H1 (cell line): ENCODE data around the gene NEK9. TPM values are rescaled to one million over a fixed set of nuclear protein-coding genes. Genes with fewer than 3 reads are reported as not detected.

ENCODE experiments used
- CTCF ChIA-PET: fragments of 300-600 bp; sonication (Branson Sonifier 250); formaldehyde crosslinking; loops from one replicate; lab custom pipeline; 2021; ENCODE audit not compliant: partially characterized antibody; lab: Charles Lee
- POLR2A ChIA-PET: fragments of 300-600 bp; sonication (Branson Sonifier 250); formaldehyde crosslinking; loops from one replicate; lab custom pipeline; 2021; ENCODE audit warnings: inconsistent platforms; ENCODE audit not compliant: partially characterized antibody; lab: Charles Lee
- DNase-seq, 2 experiments: peaks; one replicate each; pipeline versions ENCODE4 v3.0.0 to v3.0.0-alpha.2; 2010 to 2022; ENCODE audit warnings: low spot score in 2 of 2, low read depth in 1 of 2, mixed read lengths in 1 of 2
- FAIRE-seq: peaks from 2 replicates; lab custom pipeline; 2011; peaks lifted over from hg19 to GRCh38; lab: Jason Lieb, UNC
- H2AFZ ChIP-seq: 2 replicates; pipeline ENCODE4 v1.8.1; 2012; ENCODE audit warnings: low read length, inconsistent platforms
- H2AK5ac ChIP-seq: 2 replicates; pipeline ENCODE4 v1.6.1; 2013; ENCODE audit warnings: low read depth, low read length
- H2BK120ac ChIP-seq: replicated peaks from 2 replicates; pipeline ENCODE3; 2013; ENCODE audit warnings: low read depth, low read length, inconsistent platforms
- H2BK12ac ChIP-seq: 2 replicates; pipeline ENCODE4 v1.6.1; 2013; ENCODE audit warnings: low read depth, low read length
- H2BK15ac ChIP-seq: 2 replicates; pipeline ENCODE4 v1.6.1; 2013; ENCODE audit warnings: low read length
- H2BK20ac ChIP-seq: 2 replicates; pipeline ENCODE4 v1.6.1; 2013; ENCODE audit warnings: low read length
- H2BK5ac ChIP-seq: 2 replicates; pipeline ENCODE4 v1.6.1; 2013; ENCODE audit warnings: low read depth, low read length
- H3K14ac ChIP-seq: 2 replicates; pipeline ENCODE4 v1.6.1; 2013; ENCODE audit warnings: inconsistent platforms; ENCODE audit not compliant: insufficient read length
- H3K18ac ChIP-seq: 2 replicates; pipeline ENCODE4 v1.6.1; 2013; ENCODE audit warnings: low read length; ENCODE audit errors: extremely low read depth
- H3K23ac ChIP-seq: 2 replicates; pipeline ENCODE4 v1.6.1; 2013; ENCODE audit warnings: inconsistent platforms; ENCODE audit not compliant: insufficient read length
- H3K23me2 ChIP-seq: 2 replicates; pipeline ENCODE4 v1.6.1; 2013; ENCODE audit warnings: low read depth, low read length
- H3K27ac ChIP-seq: 2 replicates; pipeline ENCODE4 v1.6.1; 2011; ENCODE audit warnings: low read depth, low read length, inconsistent platforms
- H3K27me3 ChIP-seq, 4 experiments: replicated peaks in 1 of 4; 1 replicate in 1 of 4; 2 replicates in 3 of 4; pipeline versions ENCODE4 v1.6.1 to v1.8.1; 2011 to 2013; ENCODE audit warnings: low read length in 3 of 4, mild to moderate bottlenecking in 3 of 4, inconsistent platforms in 2 of 4, mixed read lengths in 2 of 4, moderate library complexity in 1 of 4; ENCODE audit not compliant: control insufficient read depth in 3 of 4, insufficient read depth in 3 of 4; ENCODE audit errors: extremely low read depth in 1 of 4
- H3K36me3 ChIP-seq, 4 experiments: 2 replicates each; pipeline versions ENCODE4 v1.6.1 to v1.8.1; 2011 to 2013; ENCODE audit warnings: mild to moderate bottlenecking in 4 of 4, low read length in 3 of 4, moderate library complexity in 2 of 4, control low read depth in 1 of 4, inconsistent platforms in 1 of 4; ENCODE audit not compliant: insufficient read depth in 4 of 4, control insufficient read depth in 2 of 4
- H3K4ac ChIP-seq: replicated peaks from 2 replicates; pipeline ENCODE3; 2013; ENCODE audit warnings: low read length, low read depth, mixed read lengths, inconsistent platforms; ENCODE audit not compliant: insufficient read length
- H3K4me1 ChIP-seq, 4 experiments: replicated peaks in 1 of 4; 1 replicate in 1 of 4; 2 replicates in 3 of 4; pipeline versions ENCODE4 v1.6.1 to v1.8.1; 2011 to 2013; ENCODE audit warnings: low read length in 3 of 4, inconsistent platforms in 2 of 4, mixed read lengths in 1 of 4; ENCODE audit not compliant: insufficient read depth in 4 of 4, control insufficient read depth in 3 of 4
- H3K4me2 ChIP-seq, 2 experiments: 2 replicates each; pipeline versions ENCODE4 v1.6.1 to v1.8.1; 2011 to 2013; ENCODE audit warnings: low read depth in 2 of 2, low read length in 2 of 2, control low read depth in 1 of 2, inconsistent platforms in 1 of 2, mild to moderate bottlenecking in 1 of 2; ENCODE audit not compliant: insufficient read depth in 1 of 2
- H3K4me3 ChIP-seq, 4 experiments: fragments of 200-600, 300-600 bp in 1 of 4; sonication (generic), shearing (Covaris generic), sonication (Bioruptor Twin) in 1 of 4; 2 replicates each; pipeline versions ENCODE4 v1.5.1 to v1.8.1; 2011 to 2016; ENCODE audit warnings: low read length in 4 of 4, low read depth in 3 of 4, control low read depth in 2 of 4, inconsistent platforms in 2 of 4, mild to moderate bottlenecking in 2 of 4, mixed read lengths in 1 of 4, moderate library complexity in 1 of 4; ENCODE audit not compliant: insufficient read depth in 2 of 4; ENCODE audit errors: extremely low read depth in 1 of 4
- H3K56ac ChIP-seq: replicated peaks from 2 replicates; pipeline ENCODE3; 2013; ENCODE audit warnings: low read depth, mild to moderate bottlenecking, mixed read lengths, low read length, inconsistent platforms; ENCODE audit not compliant: insufficient read length
- H3K79me1 ChIP-seq: 2 replicates; pipeline ENCODE4 v1.6.1; 2013; ENCODE audit warnings: low read depth, low read length, control low read depth
- H3K79me2 ChIP-seq, 2 experiments: 2 replicates each; pipeline versions ENCODE4 v1.6.1 to v1.8.1; 2012 to 2013; ENCODE audit warnings: low read length in 2 of 2, mild to moderate bottlenecking in 2 of 2, inconsistent platforms in 1 of 2; ENCODE audit not compliant: insufficient read depth in 2 of 2, control insufficient read depth in 1 of 2
- H3K9ac ChIP-seq, 4 experiments: replicated peaks in 1 of 4; 1 replicate in 1 of 4; 2 replicates in 3 of 4; pipeline versions ENCODE4 v1.6.1 to v1.8.1; 2011 to 2013; ENCODE audit warnings: low read depth in 3 of 4, low read length in 3 of 4, control low read depth in 2 of 4, mild to moderate bottlenecking in 2 of 4, moderate library complexity in 2 of 4, inconsistent platforms in 1 of 4; ENCODE audit errors: extremely low read depth in 1 of 4
- H3K9me3 ChIP-seq, 2 experiments: 2 replicates each; pipeline versions ENCODE4 v1.6.1 to v1.8.1; 2012 to 2013; ENCODE audit warnings: mild to moderate bottlenecking in 2 of 2, moderate library complexity in 2 of 2, control low read depth in 1 of 2, inconsistent platforms in 1 of 2, low read depth in 1 of 2, low read length in 1 of 2, mixed read lengths in 1 of 2; ENCODE audit not compliant: insufficient read depth in 2 of 2
- H4K20me1 ChIP-seq, 2 experiments: replicated peaks in 1 of 2; 2 replicates each; pipeline versions ENCODE3 to v1.8.1; 2011 to 2013; ENCODE audit warnings: inconsistent platforms in 2 of 2, low read length in 2 of 2, mild to moderate bottlenecking in 1 of 2; ENCODE audit not compliant: insufficient read depth in 2 of 2, control insufficient read depth in 1 of 2
- H4K5ac ChIP-seq: 2 replicates; pipeline ENCODE4 v1.6.1; 2013; ENCODE audit warnings: low read length, low read depth, mixed read lengths, inconsistent platforms; ENCODE audit not compliant: insufficient read length
- H4K8ac ChIP-seq: 2 replicates; pipeline ENCODE4 v1.8.0; 2013; ENCODE audit warnings: mild to moderate bottlenecking, moderate library complexity, low read length, inconsistent platforms; ENCODE audit not compliant: insufficient read depth; ENCODE audit errors: extremely low read depth
- H4K91ac ChIP-seq: replicated peaks from 2 replicates; pipeline ENCODE3; 2013; ENCODE audit warnings: low read length, mixed read lengths, inconsistent platforms; ENCODE audit not compliant: insufficient read length
- KDM1A ChIP-seq: fragments of 200-600, 300-600 bp; sonication (generic); IDR thresholded peaks from 2 replicates; pipeline ENCODE4 v1.7.1; 2016; ENCODE audit warnings: mild to moderate bottlenecking, low read length, borderline replicate concordance
- TCF12 ChIP-seq: IDR thresholded peaks from 2 replicates; pipeline ENCODE4 v1.6.1; 2011; ENCODE audit warnings: low read depth, mild to moderate bottlenecking, low read length
- WGBS, 2 experiments: shearing (Covaris generic) in 1 of 2; methylation state at CpG; one replicate each; pipeline versions ENCODE4 v1.1.6 to v1.1.7; 2013 to 2015; ENCODE audit warnings: low lambda C conversion rate in 2 of 2, mixed read lengths in 2 of 2, inconsistent platforms in 1 of 2, low coverage in 1 of 2, missing lambda C conversion rate in 1 of 2; ENCODE audit not compliant: insufficient replicate concordance in 2 of 2, insufficient coverage in 1 of 2, insufficient read length in 1 of 2; ENCODE audit errors: extremely low coverage in 1 of 2, missing lambda C conversion rate in 1 of 2; 5-methylcytosine and 5-hydroxymethylcytosine counted together
- polyA plus RNA-seq, 7 experiments: library from polyadenylated mRNA; depleted of rRNA in 3 of 7; stranded (reverse) in 5 of 7; unstranded in 2 of 7; fragments of >200 nt in 5 of 7; fragments of 200-250 nt in 2 of 7; gene quantifications; 1 replicate in 5 of 7; 2 replicates in 1 of 7; 4 replicates in 1 of 7; pipeline versions ENCODE4 v1.2.1 to v1.2.3, GENCODE V29; 2011 to 2013; ENCODE audit warnings: missing spikeins in 2 of 7, mixed read lengths in 2 of 7
- total RNA-seq: library from RNA; stranded (reverse); fragmentation: NEBNext Ultra II Directional; extraction: Animal tissue kit (Norgen Biotek cat#: 25700); gene quantifications from 2 replicates; pipeline ENCODE4 v1.2.1, GENCODE V29; 2021
- TF ChIP-seq, protein P1 (sequence below): IDR thresholded peaks from 2 replicates; pipeline ENCODE4 v1.6.1; 2011; ENCODE audit warnings: low read length, improper control_type of control experiment

Gene NEK9
- total and polyA plus RNA-seq, 2 of the 8 experiments (the other 6 are each of a cell fraction or from before 2014, with no cell fraction given), result 16.0 to 43.6 TPM

DNA sequence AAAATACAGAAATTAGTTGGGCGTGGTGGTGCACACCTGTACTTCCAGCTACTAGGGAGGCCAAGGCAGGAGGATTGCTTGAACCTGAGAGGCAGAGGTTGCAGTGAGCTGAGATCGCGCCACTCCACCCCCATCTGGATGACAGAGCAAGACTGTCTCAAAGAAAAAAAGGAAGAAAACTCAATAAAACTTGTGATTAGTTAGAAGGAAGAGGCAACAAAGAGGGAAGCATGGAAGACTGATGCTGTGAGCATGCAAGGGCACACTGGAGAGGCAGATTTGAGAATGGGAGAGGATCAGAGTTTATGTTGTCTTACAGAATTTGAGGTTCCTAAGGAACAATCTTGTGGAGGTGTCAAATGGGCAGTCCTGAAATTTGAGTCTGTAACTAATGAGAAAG, 60.2 kb downstream of the NEK9 start:
- Histone ChIP-seq H3K9me3 (no peaks in the 10 kb centered on the region), H3K23me2 (peaks cover 14% of the 10 kb centered on the region), H2AFZ (no peak overlapping the region), H3K79me2 (peaks cover 0 to 19% of the 10 kb centered on the region in 2 experiments; a peak in 2 of 4 replicates), H3K56ac (no peak overlapping the region), H4K20me1 (no peaks in the 10 kb centered on the region), H3K4me3 (no peak overlapping the region), H3K4ac (no peak overlapping the region), H3K23ac (no peak overlapping the region), H2BK15ac (no peak overlapping the region), H2BK20ac (no peak overlapping the region), H3K27me3 (no peaks in the 10 kb centered on the region), H3K36me3 (no peaks in the 10 kb centered on the region), H2BK5ac (no peak overlapping the region), H3K18ac (no peak overlapping the region), H3K4me1 (peaks cover 0 to 3% (median under 1%) of the 10 kb centered on the region in 4 experiments; a peak in 2 of 7 replicates), H4K5ac (no peak overlapping the region), H2BK120ac (no peak overlapping the region), H3K9ac (no peak overlapping the region), H3K4me2 (no peak overlapping the region), H2AK5ac (no peak overlapping the region), H4K91ac (no peak overlapping the region), H3K79me1 (peaks cover 7% of the 10 kb centered on the region), H2BK12ac (no peak overlapping the region), H3K14ac (no peak overlapping the region), H3K27ac (no peak overlapping the region), H4K8ac (no peak overlapping the region)
- TF ChIP-seq TCF12 (no peak), KDM1A (no peak)
- TF ChIP-seq, protein P1, sequence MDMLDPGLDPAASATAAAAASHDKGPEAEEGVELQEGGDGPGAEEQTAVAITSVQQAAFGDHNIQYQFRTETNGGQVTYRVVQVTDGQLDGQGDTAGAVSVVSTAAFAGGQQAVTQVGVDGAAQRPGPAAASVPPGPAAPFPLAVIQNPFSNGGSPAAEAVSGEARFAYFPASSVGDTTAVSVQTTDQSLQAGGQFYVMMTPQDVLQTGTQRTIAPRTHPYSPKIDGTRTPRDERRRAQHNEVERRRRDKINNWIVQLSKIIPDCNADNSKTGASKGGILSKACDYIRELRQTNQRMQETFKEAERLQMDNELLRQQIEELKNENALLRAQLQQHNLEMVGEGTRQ, result no peak
- CTCF ChIA-PET, result interaction anchor here (1.4 to 5.0 kb wide), 2 partner anchors 21 to 32 kb away, joined by 3 to 34 read pairs; no protein-coding TSS in a partner anchor
- FAIRE-seq (no peak), DNase-seq (no peak)
- WGBS, 2 experiments, result 92% methylated on average over 1 of the region's 3 CpGs; no CpG with 5 or more reads in 1 of the 2 experiments
- POLR2A ChIA-PET, result interaction anchor here (1.1 to 3.9 kb wide), 2 partner anchors 11 to 16 kb away, joined by 3 to 15 read pairs; partner anchors contain the start of gene MLH3
